Hematopoietic multipotent progenitor cell treated with erythropoietin and hydrocortisone succinate and interleukin-3 and kit ligand, for 17 days (in vitro differentiated cells): ENCODE data around the gene CATSPER3.

ENCODE experiments used
- DNase-seq: peaks from one replicate; pipeline ENCODE4 v3.0.0-alpha.2; 2015; ENCODE audit warnings: low spot score

Gene CATSPER3

GRCh38 chr5:134967607-134968006 lies at the start of gene CATSPER3:
TSS of gene CATSPER3 (plus strand) at chr5:134967907. CDS start at chr5:134967992, 85 bp downstream.
- DNase-seq, result no peak

- DNase-seq, result no peak
Measured at GRCh38 chr5:134918861-134919260, 48.8 kb upstream of the CATSPER3 start.

- DNase-seq, result no peak
Measured at GRCh38 chr5:134920848-134921575, 46.7 kb upstream of the CATSPER3 start.

DNA sequence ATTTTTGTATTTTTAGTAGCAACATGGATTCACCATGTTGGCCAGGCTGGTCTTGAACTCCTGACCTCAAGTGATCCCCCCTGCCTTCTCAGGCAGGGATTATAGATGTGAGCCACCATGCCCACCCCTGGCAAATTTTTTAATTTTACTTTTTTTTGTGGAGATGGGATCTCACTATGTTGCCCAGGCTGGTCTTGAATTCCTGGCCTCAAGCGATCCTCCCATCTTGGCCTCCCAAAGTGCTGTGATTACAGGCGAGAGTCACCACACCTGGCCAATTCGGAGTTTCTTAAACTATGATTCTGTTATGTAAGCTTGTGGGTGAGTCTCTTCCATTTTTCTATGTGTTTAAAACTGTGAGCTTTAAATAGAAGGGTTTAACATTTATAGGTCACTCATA lies 35.2 kb upstream of the CATSPER3 start:
- no peak for DNase-seq

GRCh38 chr5:134934202-134934601 lies 33.5 kb upstream of the CATSPER3 start:
- DNase-seq, result no peak

DNA sequence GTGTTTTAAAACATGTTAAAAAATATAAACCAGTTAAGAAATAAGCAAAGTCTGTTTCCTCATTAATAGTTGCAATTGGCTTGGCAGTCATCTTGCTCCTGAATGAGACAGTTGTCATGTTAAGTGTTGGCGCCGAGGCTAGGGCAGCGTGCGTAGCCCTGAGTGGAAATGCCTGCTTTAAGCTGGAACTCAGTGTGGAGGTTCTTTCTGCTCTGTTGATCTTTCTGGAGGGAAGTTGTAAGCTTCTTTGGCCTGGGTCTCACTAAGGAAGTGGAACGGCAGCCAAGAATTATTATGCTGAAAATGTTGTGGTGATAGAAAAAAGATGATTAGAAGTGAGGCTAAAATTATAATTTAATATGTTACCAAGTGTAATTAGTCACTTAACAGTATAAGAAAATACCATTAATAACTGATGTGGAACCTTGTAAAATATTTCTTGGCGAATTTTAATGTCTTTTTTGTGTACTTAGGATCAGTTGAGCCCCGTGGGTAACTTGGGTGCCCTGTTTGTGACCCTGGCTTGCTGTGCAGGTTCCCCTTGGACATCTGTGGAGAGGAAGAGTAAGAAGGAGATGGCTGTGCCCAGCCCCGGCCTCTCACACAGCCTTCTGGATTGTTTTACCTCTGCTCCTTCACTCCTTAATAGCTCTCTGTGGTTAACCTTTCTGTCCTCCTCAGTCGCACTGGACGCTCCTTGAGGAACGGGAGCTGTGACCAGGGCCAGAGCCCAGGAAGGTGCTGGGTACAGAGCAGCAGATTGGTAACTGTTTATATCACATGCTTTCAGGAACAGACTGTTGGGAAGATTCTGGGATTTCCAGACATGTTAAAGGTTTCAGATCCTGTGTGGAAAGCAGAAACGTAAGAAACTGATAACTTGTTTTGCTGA lies 31.8 kb upstream of the CATSPER3 start:
- no peak for DNase-seq

DNA sequence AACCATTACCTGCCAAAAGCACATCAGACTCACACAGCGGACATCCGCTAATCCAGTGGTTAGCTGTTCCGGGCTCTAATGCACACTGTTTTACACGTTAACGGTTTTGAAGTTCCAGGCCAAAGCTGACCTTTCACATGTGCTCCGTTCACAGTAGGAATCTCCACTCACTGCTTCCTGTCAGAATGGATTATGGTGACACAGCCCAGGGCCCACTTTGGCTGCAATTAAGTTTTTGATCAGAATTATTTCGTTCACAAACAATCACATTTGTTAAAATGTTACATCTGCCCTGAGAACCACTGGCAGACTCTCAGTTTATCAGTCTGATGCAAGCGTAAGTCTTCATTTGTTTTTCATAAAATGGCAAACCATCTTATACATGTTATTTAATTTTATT lies 30.2 kb upstream of the CATSPER3 start:
- no peak for DNase-seq

DNA sequence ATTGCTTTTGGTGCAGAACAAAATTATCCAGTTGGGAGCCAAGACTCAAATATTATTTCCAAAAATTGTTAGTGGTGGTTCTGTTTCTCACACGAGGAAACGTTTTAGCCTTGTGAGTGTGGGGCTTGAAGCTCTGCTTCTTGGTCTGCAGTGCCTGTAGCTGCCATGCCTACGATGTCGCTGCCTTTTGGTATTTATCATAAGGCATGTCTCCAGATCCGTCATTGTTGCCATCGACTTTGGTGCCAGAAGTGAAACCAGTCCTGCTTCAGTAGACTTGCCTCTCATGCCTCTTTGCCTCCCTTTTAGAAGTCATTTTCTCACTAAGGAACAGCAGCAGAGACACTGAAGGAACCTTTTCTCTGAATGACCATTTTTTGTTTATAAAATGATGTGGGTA lies 29.7 kb upstream of the CATSPER3 start:
- DNase-seq, result no peak

DNA sequence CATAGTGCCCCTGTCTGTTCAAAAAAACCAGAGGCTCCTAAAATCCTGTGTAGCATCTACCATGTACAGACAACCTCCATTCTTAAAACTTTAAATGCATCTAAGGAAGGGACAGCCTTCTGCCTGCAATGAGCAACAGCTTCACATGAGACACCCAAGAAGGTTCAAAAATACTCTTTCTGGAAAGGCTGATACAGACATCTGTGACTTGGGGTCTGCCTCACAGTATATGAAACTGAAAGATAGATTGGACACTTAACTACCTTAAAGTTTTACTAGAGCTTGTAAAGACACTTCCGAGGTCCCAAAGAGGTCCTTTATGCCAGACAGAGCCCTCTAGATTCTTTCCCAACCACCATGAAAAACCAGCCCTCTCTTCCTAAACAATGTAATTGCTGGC lies 28.2 kb upstream of the CATSPER3 start:
- DNase-seq, result no peak

DNA sequence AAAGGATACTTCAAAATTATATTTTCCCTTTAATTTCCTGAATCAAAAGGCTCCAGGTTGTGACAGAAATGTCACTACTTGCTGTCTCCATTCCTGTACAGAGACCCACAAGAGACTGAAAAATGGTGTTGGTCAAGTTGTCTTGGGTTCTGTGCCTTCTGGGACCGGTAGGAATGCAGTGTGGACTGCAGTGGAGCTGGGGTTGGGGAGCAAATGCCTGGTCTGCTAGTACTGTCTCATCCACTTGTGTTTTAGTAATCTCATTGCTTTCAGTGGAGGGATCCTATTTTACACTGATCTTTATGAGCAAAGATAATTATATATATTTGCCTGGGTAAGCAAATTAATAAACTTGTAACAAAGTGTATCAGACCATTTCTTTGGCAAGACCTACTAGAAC lies 24.2 kb upstream of the CATSPER3 start:
- DNase-seq, result no peak

- no peak for DNase-seq
Measured at GRCh38 chr5:134944630-134945029, 23.1 kb upstream of the CATSPER3 start.

- no peak for DNase-seq
Measured at GRCh38 chr5:134945041-134945440, 22.7 kb upstream of the CATSPER3 start.

DNA sequence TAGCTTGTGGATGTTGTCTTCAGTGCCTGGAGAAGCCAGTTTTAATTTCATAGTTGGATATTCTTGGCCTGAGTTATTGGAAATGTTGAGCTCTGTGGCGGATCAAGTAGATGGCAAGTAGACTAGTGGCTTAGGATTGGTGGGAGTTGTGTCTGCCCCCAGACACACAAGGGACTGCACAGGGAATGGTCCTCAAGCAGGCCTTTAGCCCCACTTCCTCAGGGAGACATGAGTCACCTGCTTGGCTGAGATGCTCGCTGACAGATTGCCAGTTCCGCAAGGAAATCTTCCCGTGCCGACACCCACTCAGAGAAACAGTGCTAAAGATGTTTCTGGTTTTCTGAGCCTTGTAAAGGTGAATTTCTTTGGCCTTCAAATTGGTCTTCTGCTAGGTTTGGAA lies 18.8 kb upstream of the CATSPER3 start:
- no peak for DNase-seq

DNA sequence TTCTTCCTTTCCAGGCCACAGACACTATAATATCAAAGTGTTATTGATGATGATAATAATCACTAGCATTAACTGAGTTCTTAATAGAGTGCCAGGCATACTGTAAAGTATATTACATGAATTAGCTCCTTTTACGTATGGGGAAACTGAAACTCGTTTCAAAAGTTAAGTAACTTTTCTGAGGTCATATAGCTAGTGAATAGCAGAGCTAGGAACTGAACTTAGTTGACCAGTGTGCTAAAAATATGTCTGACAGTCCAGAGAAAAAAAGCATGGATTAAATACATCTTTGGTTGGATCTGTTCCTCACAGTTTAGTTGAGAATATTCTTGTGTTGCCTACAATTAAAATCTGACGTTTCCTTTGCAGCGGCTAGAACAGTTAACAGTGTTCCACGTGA lies 18.4 kb upstream of the CATSPER3 start:
- no peak for DNase-seq

DNA sequence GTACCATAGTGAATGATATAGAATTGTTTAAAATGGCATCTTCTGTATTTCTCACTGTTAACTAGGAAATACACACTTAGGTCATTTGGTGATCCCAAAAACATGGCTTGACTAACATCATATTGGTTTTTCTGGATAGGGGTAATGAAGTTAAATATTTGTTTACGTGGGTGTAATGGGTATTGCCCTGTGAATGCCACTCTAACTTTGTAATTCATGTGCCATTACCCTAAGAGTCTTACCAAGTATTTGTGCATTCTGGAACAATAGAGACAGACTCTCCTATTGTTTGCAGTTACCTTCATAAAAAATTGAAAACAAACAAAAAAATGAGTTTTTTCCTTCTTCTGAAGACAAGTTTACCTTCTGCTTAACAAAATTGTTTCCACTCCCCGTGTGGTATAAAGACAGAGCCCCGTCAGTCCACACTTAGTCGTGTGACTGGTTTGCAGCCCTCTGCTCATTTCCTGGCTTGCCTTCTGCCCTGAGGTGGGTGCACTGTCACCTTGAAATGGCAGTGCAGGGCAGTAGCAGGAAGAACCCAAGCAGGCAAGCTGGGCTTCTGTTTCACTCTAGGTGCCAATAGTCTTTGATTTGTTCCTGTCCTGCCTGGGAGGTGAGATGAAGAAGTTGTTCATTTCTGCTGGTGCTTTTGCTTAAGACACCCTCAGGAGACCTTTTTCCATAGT lies 9.6 kb upstream of the CATSPER3 start:
- no peak for DNase-seq

- DNase-seq, result no peak
Measured at GRCh38 chr5:134958755-134959154, 9.0 kb upstream of the CATSPER3 start.

GRCh38 chr5:134963098-134963497 lies 4.6 kb upstream of the CATSPER3 start:
- no peak for DNase-seq

GRCh38 chr5:134964359-134965270 lies 3.1 kb upstream of the CATSPER3 start:
- DNase-seq, result no peak

GRCh38 chr5:134965271-134965825 lies 2.4 kb upstream of the CATSPER3 start:
- DNase-seq, result no peak

- no peak for DNase-seq
Measured at GRCh38 chr5:134968055-134968454, 348 bp downstream of the CATSPER3 start.

DNA sequence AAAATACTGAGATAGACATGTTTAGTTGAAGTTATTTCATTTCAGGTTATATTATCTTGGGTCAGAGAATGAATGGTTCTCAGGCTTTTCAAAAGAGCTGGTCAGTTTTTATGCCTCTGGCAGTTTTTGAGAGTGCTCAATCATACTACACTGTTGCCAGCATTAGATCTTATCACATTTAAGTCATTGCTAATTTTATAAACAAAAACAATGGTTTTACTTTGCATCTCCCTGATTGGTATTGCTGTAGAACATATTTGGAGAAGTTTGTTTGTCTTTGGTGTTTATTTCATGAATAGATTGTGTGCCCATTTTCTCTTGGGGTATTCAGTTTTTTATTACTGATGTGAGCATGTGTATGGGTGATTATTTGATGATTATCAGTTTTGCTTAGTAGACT lies 1.5 kb downstream of the CATSPER3 start:
- no peak for DNase-seq
